K562 (cell line): ENCODE results near the gene DCAF5. TPM values are rescaled to one million over a fixed set of nuclear protein-coding genes. Genes with fewer than 3 reads are reported as not detected.

Source experiments
- ATAC-seq: fragments of 200-7000 bp; cut with Tn5 transposase; 3 replicates; pipeline ENCODE4 v1.9.1; 2020; ENCODE audit warnings: moderate library complexity
- BruUV-seq: library from RNA; stranded (reverse); fragments of 400-500 nt; replicated peaks from 2 replicates; lab custom pipeline; 2021; lab: Mats Ljungman, UMichigan
- CTCF ChIA-PET: fragments of 300-600 bp; formaldehyde crosslinking; extraction: SDS; loops from one replicate; lab custom pipeline; 2021; ENCODE audit warnings: low intra/inter-chr PET ratio; lab: Yijun Ruan, JAX
- POLR2A ChIA-PET: fragments of 300-600, 350-650 bp; sonication (Branson Sonifier 250); formaldehyde crosslinking; extraction: SDS; loops from one replicate; lab custom pipeline; 2021; ENCODE audit warnings: antibody characterized with exemption, inconsistent platforms; lab: Yijun Ruan, JAX
- DNase-seq, 4 experiments: peaks; one replicate each; pipeline versions ENCODE4 v3.0.0 to v3.0.0-alpha.2; 2011 to 2018; ENCODE audit warnings: low spot score in 3 of 4, mixed read lengths in 3 of 4; ENCODE audit errors: extremely low read depth in 1 of 4
- FAIRE-seq: peaks from 2 replicates; lab custom pipeline; 2011; peaks lifted over from hg19 to GRCh38; lab: Jason Lieb, UNC
- H2AFZ ChIP-seq: 2 replicates; pipeline ENCODE4 v1.6.0; 2011; ENCODE audit warnings: low read depth, low read length, control low read depth, inconsistent platforms
- H3K27ac ChIP-seq: fragments of 200-600 bp; 3 replicates; pipeline ENCODE4 v1.8.0; 2011; ENCODE audit warnings: low read depth, mild to moderate bottlenecking, control low read depth, inconsistent platforms, low read length, moderate library complexity, mixed read lengths; ENCODE audit errors: extremely low read depth
- H3K27me3 ChIP-seq, 2 experiments: fragments of 300-600 bp in 1 of 2; 2 replicates in 1 of 2; 3 replicates in 1 of 2; pipeline versions ENCODE4 v1.6.0 to v1.8.0; 2011; ENCODE audit warnings: inconsistent platforms in 2 of 2, low read length in 2 of 2, mild to moderate bottlenecking in 1 of 2, mixed read lengths in 1 of 2, moderate library complexity in 1 of 2; ENCODE audit not compliant: control insufficient read depth in 2 of 2, insufficient read depth in 2 of 2
- H3K36me3 ChIP-seq: fragments of 300-600 bp; 3 replicates; pipeline ENCODE4 v1.8.0; 2011; ENCODE audit warnings: mild to moderate bottlenecking, low read length, inconsistent platforms; ENCODE audit not compliant: control insufficient read depth, insufficient read depth
- H3K4me1 ChIP-seq, 2 experiments: fragments of 200-600 bp in 1 of 2; replicated peaks in 1 of 2; 2 replicates in 1 of 2; 3 replicates in 1 of 2; pipeline versions ENCODE4 v1.5.1 to v1.8.0; 2011; ENCODE audit warnings: inconsistent platforms in 2 of 2, low read length in 2 of 2, mild to moderate bottlenecking in 1 of 2, mixed read lengths in 1 of 2, moderate library complexity in 1 of 2; ENCODE audit not compliant: control insufficient read depth in 2 of 2, insufficient read depth in 2 of 2
- H3K4me2 ChIP-seq: 2 replicates; pipeline ENCODE4 v1.6.1; 2011; ENCODE audit warnings: low read length, control low read depth, inconsistent platforms, mixed read lengths; ENCODE audit not compliant: insufficient read depth
- H3K4me3 ChIP-seq: fragments of 200-600 bp; sonication (generic), shearing (Covaris generic); 2 replicates; pipeline ENCODE4 v1.5.1; 2016; ENCODE audit warnings: control low read depth, inconsistent platforms
- H3K79me2 ChIP-seq: fragments of 200-600 bp; 3 replicates; pipeline ENCODE4 v1.8.0; 2011; ENCODE audit warnings: low read length, inconsistent platforms; ENCODE audit not compliant: control insufficient read depth, insufficient read depth
- H3K9ac ChIP-seq, 2 experiments: 2 replicates each; pipeline versions ENCODE4 v1.6.0 to v1.6.1; 2011; ENCODE audit warnings: low read depth in 2 of 2, low read length in 2 of 2, control low read depth in 1 of 2, inconsistent platforms in 1 of 2, mild to moderate bottlenecking in 1 of 2, mixed read lengths in 1 of 2; ENCODE audit not compliant: insufficient read depth in 1 of 2
- H3K9me1 ChIP-seq: one replicate; pipeline ENCODE4 v1.6.0; 2011; ENCODE audit warnings: inconsistent platforms, mild to moderate bottlenecking, low read length, moderate library complexity; ENCODE audit not compliant: control insufficient read depth, insufficient read depth
- H3K9me3 ChIP-seq: replicated peaks from 2 replicates; pipeline ENCODE4 v1.5.1; 2011; ENCODE audit warnings: low read depth, low read length, inconsistent platforms; ENCODE audit not compliant: control insufficient read depth, insufficient read depth
- H4K20me1 ChIP-seq: replicated peaks from 2 replicates; pipeline ENCODE4 v1.6.1; 2011; ENCODE audit warnings: low read length, inconsistent platforms, mixed read lengths; ENCODE audit not compliant: control insufficient read depth, insufficient read depth
- ADNP ChIP-seq: fragments of 200-800 bp; sonication (Bioruptor generic); IDR thresholded peaks from 2 replicates; pipeline ENCODE4 v1.6.1; 2016; ENCODE audit warnings: missing genetic modification characterization, missing compliant biosample characterization
- CBX8 ChIP-seq: fragments of 200-600 bp; sonication (generic); IDR thresholded peaks from 2 replicates; pipeline ENCODE4 v1.6.1; 2012; ENCODE audit warnings: borderline replicate concordance, mixed run types, low read depth, mild to moderate bottlenecking, moderate library complexity, mixed read lengths, low read length, control low read depth, inconsistent platforms; ENCODE audit not compliant: poor library complexity, severe bottlenecking; ENCODE audit errors: extremely low read depth
- CHAMP1 ChIP-seq: fragments of 450-650 bp; IDR thresholded peaks from 2 replicates; pipeline ENCODE4 v1.6.1; 2016; ENCODE audit warnings: mild to moderate bottlenecking
- CHD2 ChIP-seq: IDR thresholded peaks from 2 replicates; pipeline ENCODE4 v1.6.1; 2011; ENCODE audit warnings: low read depth, low read length
- ETV5 ChIP-seq: sonication (generic); formaldehyde crosslinking; IDR thresholded peaks from 2 replicates; pipeline ENCODE4 v1.4.0; 2020; ENCODE audit warnings: low read depth, mild to moderate bottlenecking, missing genetic modification reagents
- HDAC8 ChIP-seq: fragments of 450-650 bp; IDR thresholded peaks from 2 replicates; pipeline ENCODE4 v1.6.1; 2016; ENCODE audit warnings: mild to moderate bottlenecking, missing genetic modification characterization, moderate library complexity, missing compliant biosample characterization
- MTA1 ChIP-seq: fragments of 450-650 bp; IDR thresholded peaks from 2 replicates; pipeline ENCODE4 v1.6.1; 2017; ENCODE audit warnings: borderline replicate concordance
- NCOR1 ChIP-seq: fragments of 450-650 bp; IDR thresholded peaks from 2 replicates; pipeline ENCODE4 v1.6.1; 2016; ENCODE audit warnings: mild to moderate bottlenecking, moderate library complexity
- NFIX ChIP-seq: fragments of 250-450 bp; sonication (Bioruptor Pico); IDR thresholded peaks from 2 replicates; pipeline ENCODE4 v1.4.0; 2020; ENCODE audit warnings: low read depth, mild to moderate bottlenecking, moderate library complexity
- ZFP1 ChIP-seq: fragments of 450-650 bp; formaldehyde crosslinking; IDR thresholded peaks from 2 replicates; pipeline ENCODE4 v1.4.0; 2020; ENCODE audit warnings: mild to moderate bottlenecking, mixed read lengths
- ZFP30 ChIP-seq: fragments of 250-450 bp; sonication (Bioruptor Pico); IDR thresholded peaks from 2 replicates; pipeline ENCODE4 v1.8.0; 2022; ENCODE audit warnings: moderate library complexity, mild to moderate bottlenecking, inconsistent platforms, borderline replicate concordance
- ZFPM2 ChIP-seq: fragments of 250-450 bp; sonication (Bioruptor Pico); IDR thresholded peaks from 2 replicates; pipeline ENCODE4 v1.5.1; 2022; ENCODE audit warnings: mild to moderate bottlenecking
- ZNF436 ChIP-seq: fragments of 250-450, 450-650 bp; sonication (Bioruptor Pico); formaldehyde crosslinking; IDR thresholded peaks from 2 replicates; pipeline ENCODE4 v1.7.0; 2020; ENCODE audit warnings: mild to moderate bottlenecking
- WGBS: fragments of 100-300 bp; shearing (Covaris generic); methylation state at CpG from one replicate; pipeline ENCODE4 v1.1.6; 2016; ENCODE audit warnings: low coverage, mixed read lengths; ENCODE audit not compliant: insufficient coverage; ENCODE audit errors: missing lambda C conversion rate; 5-methylcytosine and 5-hydroxymethylcytosine counted together
- in situ Hi-C: fragments of 300-500 bp; cut with MboI; formaldehyde crosslinking; loops from 4 replicates; pipeline ENCODE4 v1.15.0; 2018; ENCODE audit warnings: inconsistent platforms, mixed read lengths
- intact Hi-C: fragments of 100-400 bp; cut with micrococcal nuclease; formaldehyde crosslinking; loops from 2 replicates; pipeline ENCODE4 v1.14.2; 2022
- polyA plus RNA-seq, 8 experiments: library from polyadenylated mRNA; depleted of rRNA in 4 of 8; stranded (reverse) in 5 of 8; unstranded in 3 of 8; fragments of >200 nt; fragmentation: Nextera tagmentation in 2 of 8; fragmentation: Illumina TruSeq in 1 of 8; extraction: Ambion mirVana in 2 of 8; extraction: Trizol in 1 of 8; gene quantifications; 2 replicates each; pipeline versions ENCODE4 v1.2.1 to v1.2.3, GENCODE V29; 2011 to 2014; ENCODE audit warnings: inconsistent platforms in 1 of 8, missing spikeins in 1 of 8
- total RNA-seq, 7 experiments: library from RNA; depleted of rRNA in 6 of 7; stranded (reverse); fragments of >200 nt in 6 of 7; fragmentation: Illumina TruSeq in 2 of 7; extraction: Trizol in 2 of 7; gene quantifications; 2 replicates each; pipeline versions ENCODE4 v1.2.1 to v1.2.3, GENCODE V29; 2011 to 2021; ENCODE audit warnings: low replicate concordance in 1 of 7
- TF ChIP-seq, protein P1 (sequence below): fragments of 450-650 bp; formaldehyde crosslinking; conservative IDR thresholded peaks from 2 replicates; pipeline ENCODE4 v1.4.0; 2022; ENCODE audit warnings: mild to moderate bottlenecking, missing genetic modification characterization
- TF ChIP-seq, protein P2 (sequence below), 2 experiments: fragments of 450-650 bp; conservative IDR thresholded peaks; 2 replicates each; pipeline ENCODE4 v1.6.1; 2017; ENCODE audit warnings: mild to moderate bottlenecking in 2 of 2, moderate library complexity in 2 of 2

The DCAF5 gene
- total and polyA plus RNA-seq, 9 of the 15 experiments (the other 6 are each of a cell fraction or from before 2014, with no cell fraction given), result 5.6 to 24.1 (median 12.7) TPM

- H3K79me2 ChIP-seq, result peaks cover 40% of the 10 kb centered on the region
- peaks cover 19 to 20% of the 10 kb centered on the region in 2 experiments; a peak in 4 of 5 replicates for H3K4me1 ChIP-seq
- H3K27me3 ChIP-seq, result no peaks in the 10 kb centered on the region
- no peaks in the 10 kb centered on the region for H4K20me1 ChIP-seq
- peak overlapping the region; percentile 71 to 94 for H3K9ac ChIP-seq
- DNase-seq (peak in 3 of 4 experiments; percentile 86 to 92 (median 87)), ATAC-seq (peak; percentile 90), FAIRE-seq (peak; percentile 87)
- H3K9me3 ChIP-seq, result no peaks in the 10 kb centered on the region
- in situ Hi-C loops (no loop called here), intact Hi-C loops (loop anchor here (5.0 kb wide), 1 partner anchor 39 kb away; the partner anchor contains the start of gene EXD2)
- 0% methylated on average over 5 of the region's 72 CpGs for WGBS
- H3K36me3 ChIP-seq, result peaks cover 9% of the 10 kb centered on the region
- POLR2A ChIA-PET, result interaction anchor here (0.7 to 1.2 kb wide), 4 partner anchors 15 to 50 kb away, joined by 3 to 4 read pairs (median 3); partner anchors contain the start of gene EXD2
- CTCF ChIA-PET, result no interaction called here
- peak overlapping the region; percentile 66 for H3K27ac ChIP-seq
- peak overlapping the region; percentile 79 for H2AFZ ChIP-seq
- H3K4me3 ChIP-seq, result peak overlapping the region; percentile 90
- peak overlapping the region; percentile 80 for H3K4me2 ChIP-seq
- H3K9me1 ChIP-seq, result no peaks in the 10 kb centered on the region
- BruUV-seq, result no TSS peak
- peak; percentile 34; the same call in 1 of the 2 replicates for TF ChIP-seq NCOR1
- TF ChIP-seq HDAC8, result no peak
- TF ChIP-seq ZFPM2 (CRISPR knock-in tag), result no peak
- no peak for TF ChIP-seq CBX8
- no peak for TF ChIP-seq ZFP30 (CRISPR knock-in tag)
- no peak for TF ChIP-seq NFIX (CRISPR knock-in tag)
- TF ChIP-seq MTA1, result no peak
- TF ChIP-seq CHAMP1, result no peak
- TF ChIP-seq ZNF436, result no peak
- TF ChIP-seq, protein P1, sequence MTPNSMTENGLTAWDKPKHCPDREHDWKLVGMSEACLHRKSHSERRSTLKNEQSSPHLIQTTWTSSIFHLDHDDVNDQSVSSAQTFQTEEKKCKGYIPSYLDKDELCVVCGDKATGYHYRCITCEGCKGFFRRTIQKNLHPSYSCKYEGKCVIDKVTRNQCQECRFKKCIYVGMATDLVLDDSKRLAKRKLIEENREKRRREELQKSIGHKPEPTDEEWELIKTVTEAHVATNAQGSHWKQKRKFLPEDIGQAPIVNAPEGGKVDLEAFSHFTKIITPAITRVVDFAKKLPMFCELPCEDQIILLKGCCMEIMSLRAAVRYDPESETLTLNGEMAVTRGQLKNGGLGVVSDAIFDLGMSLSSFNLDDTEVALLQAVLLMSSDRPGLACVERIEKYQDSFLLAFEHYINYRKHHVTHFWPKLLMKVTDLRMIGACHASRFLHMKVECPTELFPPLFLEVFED (CRISPR knock-in tag), result no peak
- 0 out of 2 replicates have a peak, but pooled peaks have one; percentile 56 for TF ChIP-seq ETV5 (CRISPR knock-in tag)
- no peak for TF ChIP-seq ZFP1 (CRISPR knock-in tag)
- TF ChIP-seq ADNP (tag), result no peak
- TF ChIP-seq CHD2, result no peak
- TF ChIP-seq, protein P2, sequence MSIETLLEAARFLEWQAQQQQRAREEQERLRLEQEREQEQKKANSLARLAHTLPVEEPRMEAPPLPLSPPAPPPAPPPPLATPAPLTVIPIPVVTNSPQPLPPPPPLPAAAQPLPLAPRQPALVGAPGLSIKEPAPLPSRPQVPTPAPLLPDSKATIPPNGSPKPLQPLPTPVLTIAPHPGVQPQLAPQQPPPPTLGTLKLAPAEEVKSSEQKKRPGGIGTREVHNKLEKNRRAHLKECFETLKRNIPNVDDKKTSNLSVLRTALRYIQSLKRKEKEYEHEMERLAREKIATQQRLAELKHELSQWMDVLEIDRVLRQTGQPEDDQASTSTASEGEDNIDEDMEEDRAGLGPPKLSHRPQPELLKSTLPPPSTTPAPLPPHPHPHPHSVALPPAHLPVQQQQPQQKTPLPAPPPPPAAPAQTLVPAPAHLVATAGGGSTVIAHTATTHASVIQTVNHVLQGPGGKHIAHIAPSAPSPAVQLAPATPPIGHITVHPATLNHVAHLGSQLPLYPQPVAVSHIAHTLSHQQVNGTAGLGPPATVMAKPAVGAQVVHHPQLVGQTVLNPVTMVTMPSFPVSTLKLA (conservative IDR thresholded peaks at IDR 0.05), result 0 out of 4 replicates have a peak, but pooled peaks of 1 of the 2 experiments have one; percentile 16
These were observed 393 bp upstream of the DCAF5 start for GRCh38 chr14:69153152-69153872.
